Body of pancreas (tissue), 4 donors: Measurements from ENCODE around the gene IGF1R.

ENCODE experiments used
- POLR2A ChIP-seq, 3 donors: fragments of 450-650 bp; IDR thresholded peaks; one replicate each; pipeline ENCODE4 v1.6.1; 2016; ENCODE audit warnings: antibody characterized with exemption in 3 of 3, mild to moderate bottlenecking in 2 of 3
- TF ChIP-seq, protein P1 (sequence below), 7 experiments: fragments of 450-650 bp in 4 of 7; fragments of 200-600 bp in 3 of 7; sonication (generic) in 3 of 7; IDR thresholded peaks; one replicate each; pipeline ENCODE4 v1.5.1; 2016 to 2019; ENCODE audit warnings: antibody characterized with exemption in 7 of 7

DNA sequence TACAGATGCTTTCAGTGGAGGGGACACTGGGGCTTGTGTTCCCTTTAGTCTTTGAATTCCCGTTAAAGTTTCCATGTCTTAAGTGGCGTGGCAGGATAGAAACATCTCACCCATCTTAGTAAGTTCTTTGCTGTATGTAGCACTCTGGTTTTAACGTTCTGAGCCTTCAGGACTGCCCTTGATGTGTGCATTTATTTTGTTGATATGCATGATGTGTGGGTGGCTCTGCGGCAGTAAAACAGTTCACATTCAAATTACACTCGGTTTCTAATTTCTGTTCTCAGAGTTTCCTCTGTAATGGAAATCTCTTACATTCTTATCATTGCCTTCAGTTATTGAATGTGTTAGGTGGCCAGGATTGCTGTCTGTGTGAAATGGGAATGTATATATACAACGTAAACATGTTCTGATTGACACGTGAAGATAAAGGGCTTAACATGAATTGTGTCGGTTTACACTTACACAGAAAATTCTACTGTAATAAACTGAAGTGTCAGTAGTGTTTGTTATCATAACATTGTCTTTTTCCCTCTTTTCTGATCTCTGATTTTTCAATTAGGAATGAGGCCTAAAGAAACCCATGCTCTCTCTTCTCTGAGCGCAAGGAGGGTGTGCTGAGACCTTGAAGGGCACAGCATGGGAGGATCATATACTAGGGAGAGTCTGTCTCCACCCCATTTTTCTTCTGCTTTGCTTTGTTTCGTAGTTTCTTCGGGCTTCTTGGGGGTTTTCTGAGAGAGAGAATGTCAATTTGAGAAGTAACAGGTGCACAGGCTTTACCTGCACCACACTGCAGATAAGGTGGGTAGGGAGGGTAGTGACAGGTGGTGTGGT lies 51.5 kb downstream of the IGF1R start:
- TF ChIP-seq, protein P1, sequence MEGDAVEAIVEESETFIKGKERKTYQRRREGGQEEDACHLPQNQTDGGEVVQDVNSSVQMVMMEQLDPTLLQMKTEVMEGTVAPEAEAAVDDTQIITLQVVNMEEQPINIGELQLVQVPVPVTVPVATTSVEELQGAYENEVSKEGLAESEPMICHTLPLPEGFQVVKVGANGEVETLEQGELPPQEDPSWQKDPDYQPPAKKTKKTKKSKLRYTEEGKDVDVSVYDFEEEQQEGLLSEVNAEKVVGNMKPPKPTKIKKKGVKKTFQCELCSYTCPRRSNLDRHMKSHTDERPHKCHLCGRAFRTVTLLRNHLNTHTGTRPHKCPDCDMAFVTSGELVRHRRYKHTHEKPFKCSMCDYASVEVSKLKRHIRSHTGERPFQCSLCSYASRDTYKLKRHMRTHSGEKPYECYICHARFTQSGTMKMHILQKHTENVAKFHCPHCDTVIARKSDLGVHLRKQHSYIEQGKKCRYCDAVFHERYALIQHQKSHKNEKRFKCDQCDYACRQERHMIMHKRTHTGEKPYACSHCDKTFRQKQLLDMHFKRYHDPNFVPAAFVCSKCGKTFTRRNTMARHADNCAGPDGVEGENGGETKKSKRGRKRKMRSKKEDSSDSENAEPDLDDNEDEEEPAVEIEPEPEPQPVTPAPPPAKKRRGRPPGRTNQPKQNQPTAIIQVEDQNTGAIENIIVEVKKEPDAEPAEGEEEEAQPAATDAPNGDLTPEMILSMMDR (IDR thresholded peaks at IDR 0.05) = no peak
- TF ChIP-seq POLR2A (IDR thresholded peaks at IDR 0.05) = no peak
